GM18870 (cell line): ENCODE data around the gene MYH14.

Experiments used
- ATAC-seq: cut with Tn5 transposase; IDR thresholded peaks from one replicate; pipeline ENCODE4 v1.9.1; 2021; ENCODE audit warnings: moderate library complexity; ENCODE audit not compliant: unreplicated experiment

MYH14 gene

GRCh38 chr19:50358483-50359327, 155.3 kb downstream of the MYH14 start:
- no peak for ATAC-seq

- no peak for ATAC-seq
These were observed 156.0 kb downstream of the MYH14 start for GRCh38 chr19:50359328-50359818.
